ENCODE results near the gene CLDN1.

- TF ChIP-seq YY1 (IDR thresholded peaks at IDR 0.05; ENCODE audit: insufficient read depth, insufficient replicate concordance, low read depth, low read length) = no peak
- no peak for TF ChIP-seq ERF (CRISPR knock-in tag; IDR thresholded peaks at IDR 0.05)
- TF ChIP-seq TBP (CRISPR knock-in tag; IDR thresholded peaks at IDR 0.05) = no peak
- TF ChIP-seq EZH2 (conservative IDR thresholded peaks at IDR 0.05; ENCODE audit: low read depth, low read length) = no peak
- no peak for TF ChIP-seq ZNF407 (CRISPR knock-in tag; IDR thresholded peaks at IDR 0.05; ENCODE audit: not compliant biosample characterization)
- TF ChIP-seq FOSL1 (CRISPR knock-in tag; IDR thresholded peaks at IDR 0.05; ENCODE audit: borderline replicate concordance) = no peak
- TF ChIP-seq ZNF660 (CRISPR knock-in tag; IDR thresholded peaks at IDR 0.05; ENCODE audit: borderline replicate concordance, low read depth) = no peak
- no peak for TF ChIP-seq ATF2 (CRISPR knock-in tag; IDR thresholded peaks at IDR 0.05)
- TF ChIP-seq ATM (IDR thresholded peaks at IDR 0.05; ENCODE audit: borderline replicate concordance) = no peak
- TF ChIP-seq ZNF224 (CRISPR knock-in tag; IDR thresholded peaks at IDR 0.05) = no peak
- no peak for TF ChIP-seq ZBTB42 (CRISPR knock-in tag; IDR thresholded peaks at IDR 0.05)
- TF ChIP-seq CHD4 (IDR thresholded peaks at IDR 0.05; ENCODE audit: borderline replicate concordance, low read length) = no peak
- no peak for TF ChIP-seq HDAC6 (IDR thresholded peaks at IDR 0.05; ENCODE audit: low read depth, low read length)
- no peak for TF ChIP-seq RELA (CRISPR knock-in tag; IDR thresholded peaks at IDR 0.05)
Measured at GRCh38 chr3:190340071-190340470, 17.8 kb upstream of the CLDN1 start.
